Smooth muscle cell (in vitro differentiated cells): ENCODE results near the gene CNDP2. TPM values are rescaled to one million over a fixed set of nuclear protein-coding genes. Genes with fewer than 3 reads are reported as not detected.

Experiments
- DNase-seq: peaks from one replicate; lab custom pipeline; 2025; ENCODE audit not compliant: unreplicated experiment; lab: John Stamatoyannopoulos, UW
- H2AFZ ChIP-seq: fragments of 200-600 bp; sonication (generic); 2 replicates; pipeline ENCODE4 v1.6.0; 2016; ENCODE audit warnings: antibody characterized with exemption, low read depth, mild to moderate bottlenecking
- H3F3A ChIP-seq: fragments of 200-600 bp; sonication (generic); 2 replicates; pipeline ENCODE4 v1.6.0; 2017; ENCODE audit warnings: antibody characterized with exemption, low read depth
- H3K27ac ChIP-seq: fragments of 200-600 bp; sonication (generic); 2 replicates; pipeline ENCODE4 v1.5.1; 2016; ENCODE audit warnings: low read depth, mild to moderate bottlenecking
- H3K27me3 ChIP-seq: fragments of 200-600 bp; sonication (generic); 2 replicates; pipeline ENCODE4 v1.6.1; 2016; ENCODE audit warnings: low read depth, mild to moderate bottlenecking
- H3K36me3 ChIP-seq: fragments of 200-600 bp; sonication (generic); 2 replicates; pipeline ENCODE4 v1.5.1; 2016; ENCODE audit warnings: low read depth
- H3K4me1 ChIP-seq: fragments of 200-600 bp; sonication (generic); 2 replicates; pipeline ENCODE4 v1.5.1; 2016; ENCODE audit warnings: low read depth
- H3K4me2 ChIP-seq: fragments of 200-600 bp; sonication (generic); 2 replicates; pipeline ENCODE4 v1.6.0; 2016; ENCODE audit warnings: mild to moderate bottlenecking
- H3K4me3 ChIP-seq: fragments of 200-600 bp; sonication (generic); 2 replicates; pipeline ENCODE4 v1.5.1; 2016; ENCODE audit warnings: mild to moderate bottlenecking
- H3K79me2 ChIP-seq: fragments of 200-600 bp; sonication (generic); 2 replicates; pipeline ENCODE4 v1.6.0; 2016; ENCODE audit warnings: low read depth, mild to moderate bottlenecking
- H3K9ac ChIP-seq: fragments of 200-600 bp; sonication (generic); 2 replicates; pipeline ENCODE4 v1.6.0; 2016; ENCODE audit warnings: low read depth
- H3K9me3 ChIP-seq: fragments of 200-600 bp; sonication (generic); replicated peaks from 2 replicates; pipeline ENCODE4 v1.5.1; 2016; ENCODE audit warnings: low read depth
- H4K20me1 ChIP-seq: fragments of 200-600 bp; sonication (generic); 2 replicates; pipeline ENCODE4 v1.6.0; 2016; ENCODE audit warnings: low read depth
- CTCF ChIP-seq: fragments of 200-600 bp; sonication (generic); IDR thresholded peaks from 2 replicates; pipeline ENCODE4 v1.5.1; 2017; ENCODE audit warnings: borderline replicate concordance, mild to moderate bottlenecking, antibody characterized with exemption; ENCODE audit not compliant: insufficient read depth, poor library complexity, severe bottlenecking
- WGBS: methylation state at CpG from one replicate; pipeline ENCODE4 v1.1.7; 2016; ENCODE audit warnings: low lambda C conversion rate; 5-methylcytosine and 5-hydroxymethylcytosine counted together
- polyA plus RNA-seq: library from polyadenylated mRNA; unstranded; fragments of >200 nt; fragmentation: Nextera tagmentation; extraction: Ambion mirVana; gene quantifications from 2 replicates; pipeline ENCODE4 v1.2.1, GENCODE V29; 2016
- total RNA-seq: library from RNA; depleted of rRNA; stranded (reverse); fragments of >200 nt; gene quantifications from 2 replicates; pipeline ENCODE4 v1.2.3, GENCODE V29; 2014

CNDP2 gene
- total and polyA plus RNA-seq, 2 experiments from 2014 or later = 48.0 to 64.1 TPM

- H3K27me3 ChIP-seq = no peaks in the 10 kb centered on the region
- 90% methylated on average over 14 of the region's 14 CpGs for WGBS
- no peak for TF ChIP-seq CTCF
Observed at GRCh38 chr18:74520096-74520833, 24.1 kb downstream of the CNDP2 start.

GRCh38 chr18:74521068-74521725, 25.0 kb downstream of the CNDP2 start:
- H3K4me3 ChIP-seq = no peak overlapping the region
- peaks cover 4% of the 10 kb centered on the region for H4K20me1 ChIP-seq
- no peaks in the 10 kb centered on the region for H3K9me3 ChIP-seq
- H3K79me2 ChIP-seq = no peaks in the 10 kb centered on the region
- H2AFZ ChIP-seq = no peak overlapping the region
- H3K27me3 ChIP-seq = no peaks in the 10 kb centered on the region
- no peak for DNase-seq
- WGBS = 99% methylated on average over 15 of the region's 15 CpGs
- H3F3A ChIP-seq = no peaks in the 10 kb centered on the region
- no peak overlapping the region for H3K4me2 ChIP-seq
- TF ChIP-seq CTCF = no peak
- H3K4me1 ChIP-seq = no peaks in the 10 kb centered on the region
- H3K9ac ChIP-seq = no peak overlapping the region
- H3K27ac ChIP-seq = no peak overlapping the region
- peaks cover 12% of the 10 kb centered on the region for H3K36me3 ChIP-seq

More at GRCh38 chr18:74520096-74520833, 24.1 kb downstream of the CNDP2 start:
- peaks cover 14% of the 10 kb centered on the region for H4K20me1 ChIP-seq
- no peaks in the 10 kb centered on the region for H3K9me3 ChIP-seq
- no peak overlapping the region for H3K9ac ChIP-seq
- peaks cover 12% of the 10 kb centered on the region for H3K36me3 ChIP-seq
- no peaks in the 10 kb centered on the region for H3K79me2 ChIP-seq
- H3K4me2 ChIP-seq = no peak overlapping the region
- H3K4me3 ChIP-seq = no peak overlapping the region
- DNase-seq = no peak
- no peak overlapping the region for H3K27ac ChIP-seq
- H3F3A ChIP-seq = no peaks in the 10 kb centered on the region
- H3K4me1 ChIP-seq = no peaks in the 10 kb centered on the region
- H2AFZ ChIP-seq = no peak overlapping the region

- H3K4me3 ChIP-seq = no peak overlapping the region
- TF ChIP-seq CTCF = no peak
- no peak overlapping the region for H3K27ac ChIP-seq
- H3K9ac ChIP-seq = no peak overlapping the region
- no peak overlapping the region for H3K4me2 ChIP-seq
- no peak for DNase-seq
- 91% methylated on average over 23 of the region's 23 CpGs for WGBS
- H3K9me3 ChIP-seq = no peaks in the 10 kb centered on the region
- peaks cover 12% of the 10 kb centered on the region for H3K36me3 ChIP-seq
- H3K4me1 ChIP-seq = no peaks in the 10 kb centered on the region
- H3K27me3 ChIP-seq = no peaks in the 10 kb centered on the region
- H3K79me2 ChIP-seq = no peaks in the 10 kb centered on the region
- no peaks in the 10 kb centered on the region for H3F3A ChIP-seq
- no peak overlapping the region for H2AFZ ChIP-seq
- no peaks in the 10 kb centered on the region for H4K20me1 ChIP-seq
Observed at GRCh38 chr18:74522635-74523548, 26.7 kb downstream of the CNDP2 start.
